Stimulated activated CD4-positive, alpha-beta T cell treated with anti-CD3 and anti-CD28 coated beads, TNF-alpha, amount 100 ng/mL, for 4 hours (primary cell): ENCODE measurements around the gene SPRR2A.
"Not testable (repeated sequence)": the region's sequence is repeated elsewhere in the genome, so short reads cannot be mapped to it uniquely, and the experiment has no call there.

Source experiments
- DNase-seq, 3 experiments: peaks; one replicate each; pipeline ENCODE4 v3.0.0-alpha.2; 2020; ENCODE audit warnings: low read depth in 3 of 3

The SPRR2A gene

GRCh38 chr1:153057375-153057774 lies at the start of gene SPRR2A:
Gene SPRR2A (minus strand): TSS chr1:153057512. CDS start chr1:153056735, 777 bp downstream.
- DNase-seq, result no peak

DNA sequence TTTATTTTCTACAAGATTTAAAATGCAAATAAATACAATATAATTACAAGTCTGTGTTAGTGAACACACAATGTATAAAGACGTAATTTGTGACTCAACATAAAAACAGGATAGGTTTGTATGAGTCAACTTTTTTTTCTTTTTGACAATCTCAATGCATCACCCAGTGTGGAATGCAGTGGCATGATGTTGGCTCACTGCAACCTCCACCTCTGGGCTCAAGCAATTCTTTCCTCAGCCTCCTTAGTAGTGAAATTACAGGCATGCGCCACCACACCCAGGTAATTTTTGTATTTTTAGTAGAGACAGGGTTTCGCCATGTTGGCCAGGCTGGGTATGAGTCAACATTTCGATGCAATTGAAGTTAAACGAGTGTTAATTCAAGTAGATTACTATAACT lies 42.9 kb upstream of the SPRR2A start:
- DNase-seq, result no peak

GRCh38 chr1:153099461-153100045 lies 42.2 kb upstream of the SPRR2A start:
- DNase-seq, result no peak

- DNase-seq, result no peak
These were observed 38.5 kb upstream of the SPRR2A start for GRCh38 chr1:153095764-153096163.

GRCh38 chr1:153094426-153094825 lies 37.1 kb upstream of the SPRR2A start, which contains the start of gene SPRR2E:
Gene SPRR2E (minus strand): TSS chr1:153094526. CDS start chr1:153093751, 775 bp downstream.
- no peak for DNase-seq

DNA sequence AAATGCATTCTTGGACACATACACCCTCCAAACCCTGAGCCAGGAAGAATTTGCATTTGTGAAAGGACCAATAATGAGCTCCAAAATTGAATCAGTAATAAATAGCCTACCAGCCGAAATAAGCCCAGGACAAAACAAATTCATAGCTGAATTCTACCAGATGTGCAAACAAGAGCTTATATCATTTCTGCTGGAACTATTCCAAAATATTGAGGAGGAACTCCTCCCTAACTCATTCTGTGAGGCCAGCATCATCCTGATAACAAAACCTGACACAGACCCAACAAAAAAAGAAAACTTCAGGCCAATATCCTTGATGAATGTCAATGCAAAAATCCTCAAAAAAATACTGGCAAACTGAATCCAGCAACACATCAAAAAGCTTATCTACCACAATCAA lies 30.3 kb upstream of the SPRR2A start:
- DNase-seq, result no peak

DNA sequence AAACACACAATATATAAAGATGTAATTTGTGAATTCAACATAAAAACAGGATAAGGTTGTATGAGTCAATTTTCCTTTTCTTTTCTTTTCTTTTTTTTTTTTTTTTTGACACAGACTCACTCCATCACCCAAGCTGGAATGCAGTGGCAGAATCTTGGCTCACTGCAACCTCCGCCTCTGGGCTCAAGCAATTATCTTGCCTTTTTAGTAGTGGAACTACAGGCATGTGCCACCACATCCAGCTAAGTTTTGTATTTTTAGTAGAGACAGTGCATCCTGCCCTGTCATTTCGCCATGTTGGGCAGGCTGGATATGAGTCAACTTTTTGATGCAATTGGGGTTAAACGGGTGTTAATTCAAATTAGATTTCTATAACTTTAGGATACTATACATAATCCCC lies 24.4 kb upstream of the SPRR2A start:
- DNase-seq, result no peak

- DNase-seq, result no peak
These were observed 15.8 kb upstream of the SPRR2A start for GRCh38 chr1:153072806-153073726.

GRCh38 chr1:153071511-153071910 lies 14.2 kb upstream of the SPRR2A start, which contains the start of gene SPRR2B:
Gene SPRR2B (minus strand): TSS chr1:153071611. CDS start chr1:153070839, 772 bp downstream.
- DNase-seq, result no peak

GRCh38 chr1:153070243-153070642 lies 12.9 kb upstream of the SPRR2A start:
- no peak for DNase-seq

- DNase-seq, result no peak
These were observed 1.8 kb upstream of the SPRR2A start for GRCh38 chr1:153058826-153059784.

- no peak for DNase-seq
These were observed 842 bp upstream of the SPRR2A start for GRCh38 chr1:153058154-153058553.

GRCh38 chr1:153056111-153056510 lies 1.2 kb downstream of the SPRR2A start:
- not testable (repeated sequence) for DNase-seq

DNA sequence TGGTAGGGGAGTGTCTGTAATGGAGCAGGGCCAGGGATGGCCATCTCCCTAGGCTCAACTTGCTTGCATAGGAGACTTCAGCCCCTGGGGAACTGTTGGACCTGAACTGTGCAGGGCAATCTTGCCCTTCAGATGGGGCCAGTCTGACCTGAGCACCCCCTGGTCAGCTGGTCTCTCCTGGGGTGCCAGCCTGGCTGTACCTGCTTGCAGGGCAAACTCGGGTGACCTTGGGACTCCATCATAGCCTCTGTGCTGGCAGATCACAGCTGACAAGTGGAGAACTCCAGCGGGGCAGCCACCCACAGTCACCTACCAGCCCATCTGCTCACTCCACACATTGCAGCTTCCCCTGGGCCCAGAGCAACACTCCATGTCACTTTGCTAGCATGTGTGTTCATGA lies 8.1 kb downstream of the SPRR2A start:
- DNase-seq, result no peak

DNA sequence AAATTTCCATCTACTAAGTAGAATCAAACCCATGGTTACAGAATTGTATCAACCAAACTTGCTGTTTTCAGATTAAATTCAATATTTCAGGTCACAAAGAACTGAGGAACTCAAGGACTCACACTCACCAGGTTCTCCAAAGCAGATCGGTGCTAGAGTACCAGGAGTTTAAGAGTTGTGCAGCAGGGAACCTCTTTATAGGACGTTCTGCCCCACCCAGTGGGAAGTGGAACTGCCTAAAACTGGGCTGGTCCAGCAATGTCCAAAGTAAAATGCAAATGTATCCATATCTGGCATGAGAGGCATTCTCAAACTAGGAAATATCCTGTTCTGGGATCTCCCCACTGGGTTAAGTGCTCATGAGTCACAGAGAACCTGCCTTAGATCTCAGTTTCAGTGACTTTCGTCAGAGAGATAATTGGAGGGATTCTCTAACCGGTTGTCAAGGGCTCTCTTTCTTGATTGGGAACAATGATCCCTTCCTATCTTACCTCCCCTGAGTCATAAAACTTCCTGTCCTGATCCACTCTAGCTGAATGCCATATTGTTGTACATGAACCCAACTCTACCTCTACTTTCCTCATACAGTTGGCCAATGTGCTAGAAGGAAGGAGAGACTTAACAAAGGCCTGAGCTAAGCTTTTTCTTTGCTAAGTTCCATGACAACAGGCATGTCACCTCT lies 16.2 kb downstream of the SPRR2A start, which contains the start of gene SPRR2D:
SPRR2D (minus strand) TSS at position 171 of the 682 bp plus-strand sequence. CDS start 774 bp downstream, outside the sequence.
- DNase-seq, result no peak

DNA sequence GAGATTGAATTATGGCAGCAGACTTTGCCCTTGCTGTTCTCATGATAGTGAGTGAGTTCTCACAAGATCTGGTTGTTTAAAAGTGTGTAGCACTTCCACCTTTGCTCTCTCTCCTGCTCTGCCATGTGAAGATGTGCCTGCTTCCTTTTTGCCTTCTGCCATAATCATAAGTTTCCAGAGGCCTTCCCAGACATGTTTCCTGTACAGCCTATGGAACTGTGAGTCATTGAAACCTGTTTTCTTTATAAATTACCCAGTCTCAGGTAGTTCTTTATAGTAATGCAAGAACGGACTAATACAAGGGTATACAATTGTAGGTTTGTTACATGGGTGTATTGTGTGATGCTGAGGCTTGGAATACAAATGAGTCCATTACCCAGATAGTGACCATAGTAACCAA lies 22.1 kb downstream of the SPRR2A start:
- no peak for DNase-seq

DNA sequence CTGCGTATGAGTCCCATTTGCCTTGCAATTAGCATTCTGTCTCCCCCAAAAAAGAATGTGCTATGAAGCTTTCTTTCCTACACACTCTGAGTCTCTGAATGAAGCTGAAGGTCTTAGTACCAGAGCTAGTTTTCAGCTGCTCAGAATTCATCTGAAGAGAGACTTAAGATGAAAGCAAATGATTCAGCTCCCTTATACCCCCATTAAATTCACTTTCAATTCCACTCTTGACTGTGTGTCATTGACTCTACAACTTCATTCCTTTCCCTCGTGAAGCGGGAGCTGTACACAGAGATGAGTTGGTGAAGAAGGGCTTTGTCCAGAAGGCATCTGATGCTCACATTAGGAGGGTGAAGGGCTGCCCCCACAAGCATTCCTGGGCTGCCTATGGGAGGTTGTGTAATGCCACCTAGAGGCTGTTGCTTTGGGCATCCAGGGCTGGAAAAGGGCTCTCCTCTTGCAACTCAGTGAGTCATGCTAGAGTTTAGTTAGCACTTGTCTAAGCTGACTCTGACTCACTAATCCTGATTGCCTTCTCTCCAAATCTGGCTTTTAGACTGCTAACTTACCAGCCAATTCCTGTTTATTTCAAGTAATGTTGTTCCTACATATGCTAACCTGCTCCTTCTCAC lies 24.5 kb downstream of the SPRR2A start:
- no peak for DNase-seq

GRCh38 chr1:153032073-153032472 lies 25.2 kb downstream of the SPRR2A start:
- no peak for DNase-seq

DNA sequence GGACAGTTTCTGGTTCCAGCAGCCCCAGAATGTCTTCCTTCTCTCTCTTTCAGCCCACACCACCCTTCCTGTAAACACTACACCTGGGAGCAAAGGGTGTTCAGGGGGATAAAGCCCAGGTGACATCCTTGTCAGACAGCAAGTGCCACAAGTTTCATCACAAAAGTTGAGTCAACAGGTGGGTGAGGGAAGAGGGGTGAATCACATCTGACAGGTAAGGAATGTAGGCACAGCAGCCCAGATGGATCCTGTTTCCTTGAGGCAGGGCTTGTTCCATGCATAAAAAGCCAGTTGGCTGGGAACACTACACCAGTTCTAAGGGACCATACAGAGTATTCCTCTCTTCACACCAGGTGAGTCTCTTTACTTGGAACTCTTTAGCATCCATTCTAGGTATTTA lies 26.4 kb downstream of the SPRR2A start, which contains the start of gene SPRR1B:
SPRR1B (plus strand) TSS at position 309 of the 400 bp plus-strand sequence. CDS start 1,143 bp downstream, outside the sequence.
- no peak for DNase-seq

DNA sequence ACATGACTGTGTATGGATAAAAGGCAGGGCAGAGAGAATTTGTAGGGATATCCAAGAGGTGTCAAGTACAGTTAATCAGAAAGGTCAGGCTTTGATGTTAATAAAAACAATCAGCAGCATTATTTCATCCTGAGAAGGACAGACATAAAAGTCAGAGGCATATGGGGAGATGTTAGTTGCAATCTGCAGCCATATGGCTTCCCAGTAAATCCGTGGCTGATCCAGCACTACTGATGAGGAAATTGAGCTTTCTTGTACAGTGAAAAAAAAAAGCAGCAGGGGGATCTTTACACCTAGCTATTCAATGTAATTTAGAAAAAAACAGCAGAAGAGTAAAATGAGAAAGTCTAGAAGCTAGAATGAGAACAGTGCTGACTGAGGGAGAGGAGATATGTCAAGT lies 28.5 kb downstream of the SPRR2A start:
- no peak for DNase-seq
